ENCODE data around the gene CDC40.

GRCh38 chr6:110190726-110191125, 10.5 kb downstream of the CDC40 start:
- TF ChIP-seq ELF4 (CRISPR knock-in tag; IDR thresholded peaks at IDR 0.05; ENCODE audit: low read depth): no peak
- TF ChIP-seq ATF3 (CRISPR knock-in tag; conservative IDR thresholded peaks at IDR 0.05): no peak
- TF ChIP-seq, protein P1, sequence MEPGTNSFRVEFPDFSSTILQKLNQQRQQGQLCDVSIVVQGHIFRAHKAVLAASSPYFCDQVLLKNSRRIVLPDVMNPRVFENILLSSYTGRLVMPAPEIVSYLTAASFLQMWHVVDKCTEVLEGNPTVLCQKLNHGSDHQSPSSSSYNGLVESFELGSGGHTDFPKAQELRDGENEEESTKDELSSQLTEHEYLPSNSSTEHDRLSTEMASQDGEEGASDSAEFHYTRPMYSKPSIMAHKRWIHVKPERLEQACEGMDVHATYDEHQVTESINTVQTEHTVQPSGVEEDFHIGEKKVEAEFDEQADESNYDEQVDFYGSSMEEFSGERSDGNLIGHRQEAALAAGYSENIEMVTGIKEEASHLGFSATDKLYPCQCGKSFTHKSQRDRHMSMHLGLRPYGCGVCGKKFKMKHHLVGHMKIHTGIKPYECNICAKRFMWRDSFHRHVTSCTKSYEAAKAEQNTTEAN (CRISPR knock-in tag; IDR thresholded peaks at IDR 0.05): no peak
- TF ChIP-seq CTCF (IDR thresholded peaks at IDR 0.05): no peak
